T47D (cell line): ENCODE measurements around the gene C1orf141.
A peak's percentile ranks its signal among the peaks of the same experiment; 100 is the strongest.
"Not testable (repeated sequence)": the region's sequence is repeated elsewhere in the genome, so short reads cannot be mapped to it uniquely, and the experiment has no call there.

Experiments
- DNase-seq, 2 experiments: peaks; one replicate each; pipeline versions ENCODE4 v3.0.0 to v3.0.0-alpha.2; 2011 to 2012; ENCODE audit warnings: low read depth in 1 of 2, low spot score in 1 of 2
- JUND ChIP-seq: IDR thresholded peaks from 2 replicates; pipeline ENCODE4 v1.6.1; 2012; ENCODE audit warnings: low read depth
- in situ Hi-C: cut with HindIII; loops from 2 replicates; pipeline ENCODE4 v1.10.0; 2016; ENCODE audit warnings: low sequenced_read_pairs, low pct_unique_long_range_greater_than_20kb

Gene C1orf141

DNA sequence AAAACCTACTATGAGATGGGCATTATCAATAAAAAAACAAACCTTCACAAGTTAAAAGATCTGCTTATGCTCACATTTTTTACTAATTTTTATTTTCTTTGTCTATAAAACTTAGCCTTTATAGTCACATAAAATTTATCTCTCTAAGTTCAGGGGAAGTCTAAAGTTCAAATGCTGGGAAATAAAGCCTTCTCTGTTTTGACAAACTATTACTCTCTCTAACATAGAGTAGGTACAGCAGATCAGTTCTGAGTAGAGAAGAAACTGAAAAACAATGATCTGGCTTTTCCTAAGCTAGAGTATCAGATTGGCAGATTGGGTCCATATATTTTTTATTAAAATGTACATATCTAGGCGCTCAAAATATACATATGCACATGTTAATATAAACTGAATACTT, 31.2 kb downstream of the C1orf141 start:
- TF ChIP-seq JUND = no peak
- in situ Hi-C loops = no loop called here
- DNase-seq = no peak

DNA sequence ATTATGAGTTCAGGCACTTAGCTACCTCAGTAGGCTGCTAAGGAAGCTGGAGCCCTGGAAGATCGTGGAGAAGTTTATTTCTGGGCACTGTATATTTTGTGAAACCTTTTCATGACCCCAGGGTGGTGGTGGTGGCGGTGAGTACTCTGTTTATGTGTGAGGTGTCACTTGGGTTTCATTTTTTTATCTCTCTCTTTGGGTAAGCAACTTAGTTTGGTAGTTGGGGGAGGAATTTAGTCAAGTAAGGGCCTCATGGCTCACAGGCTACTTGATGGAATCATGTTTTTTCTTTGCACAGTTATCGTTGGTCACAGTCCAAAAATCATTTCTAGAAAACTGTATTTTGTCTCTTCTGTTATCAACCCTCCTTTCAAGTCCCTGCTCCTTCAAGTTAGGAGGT, 33.9 kb downstream of the C1orf141 start:
- no peak for TF ChIP-seq JUND
- in situ Hi-C loops = no loop called here
- DNase-seq = no peak

DNA sequence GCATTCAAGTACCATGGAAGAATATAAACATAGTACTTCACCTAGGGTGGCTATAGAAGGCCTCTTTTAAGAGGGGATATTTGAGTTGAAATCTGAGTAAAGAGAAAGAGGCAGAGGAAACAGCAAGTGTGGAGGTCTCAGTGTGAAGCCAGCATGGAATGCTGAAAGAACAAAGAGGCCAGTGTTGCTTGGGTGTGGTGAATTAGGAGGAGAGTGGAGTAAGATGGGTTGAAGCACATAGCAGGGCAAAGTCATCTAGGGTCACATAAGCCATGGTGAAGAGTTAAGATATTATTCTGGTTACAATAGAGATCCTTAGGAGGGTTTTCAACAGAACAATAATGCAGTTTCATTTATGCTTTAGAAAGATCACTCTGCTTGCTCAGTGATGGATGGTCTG, 37.5 kb downstream of the C1orf141 start:
- in situ Hi-C loops = no loop called here
- no peak for DNase-seq
- no peak for TF ChIP-seq JUND

DNA sequence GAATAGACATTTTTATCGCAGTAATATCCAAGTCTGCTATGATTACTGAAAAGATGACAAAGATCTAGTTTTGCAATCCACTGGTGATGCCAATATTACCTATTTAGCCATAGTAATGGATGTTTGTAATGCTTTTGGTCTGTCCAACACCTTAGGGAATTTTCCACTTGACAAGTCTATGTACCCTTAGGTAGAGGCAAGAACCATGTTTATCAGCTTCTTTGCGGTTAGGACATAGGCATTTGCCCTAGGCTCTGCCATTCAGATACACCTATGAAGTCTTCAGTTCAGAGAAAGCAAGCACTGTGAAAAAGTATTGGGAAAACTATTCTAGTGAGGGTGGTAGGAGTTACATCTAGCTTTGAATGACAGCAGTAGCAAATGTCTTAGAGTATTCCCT, 40.6 kb downstream of the C1orf141 start:
- peak in 1 of 2 experiments; percentile 4 for DNase-seq
- TF ChIP-seq JUND = no peak
- in situ Hi-C loops = no loop called here

DNA sequence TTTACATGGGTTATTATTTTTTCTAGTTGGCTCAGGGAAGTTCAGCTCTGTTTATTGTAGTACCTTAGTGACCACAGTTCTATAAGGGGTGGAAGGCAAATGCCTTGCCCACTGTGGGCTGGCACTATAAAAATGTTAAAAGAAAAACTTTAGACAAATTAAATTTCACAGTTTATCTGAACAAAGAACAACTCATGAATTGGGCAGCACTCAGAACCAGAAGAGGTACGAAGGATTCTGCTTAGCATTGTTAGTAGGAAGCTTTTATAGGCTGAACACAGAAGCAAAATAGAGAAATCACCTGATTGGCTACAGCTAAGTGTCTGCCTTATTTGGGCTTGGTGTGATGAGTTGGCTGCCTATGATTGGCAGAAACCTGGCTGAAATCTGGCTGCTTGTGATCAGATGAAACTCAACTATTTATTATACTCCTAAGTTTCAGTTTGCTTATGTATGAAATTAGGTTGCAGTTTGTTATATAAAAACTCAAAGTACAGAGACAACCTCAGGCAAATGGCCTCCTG, 45.0 kb downstream of the C1orf141 start:
- in situ Hi-C loops = no loop called here

DNA sequence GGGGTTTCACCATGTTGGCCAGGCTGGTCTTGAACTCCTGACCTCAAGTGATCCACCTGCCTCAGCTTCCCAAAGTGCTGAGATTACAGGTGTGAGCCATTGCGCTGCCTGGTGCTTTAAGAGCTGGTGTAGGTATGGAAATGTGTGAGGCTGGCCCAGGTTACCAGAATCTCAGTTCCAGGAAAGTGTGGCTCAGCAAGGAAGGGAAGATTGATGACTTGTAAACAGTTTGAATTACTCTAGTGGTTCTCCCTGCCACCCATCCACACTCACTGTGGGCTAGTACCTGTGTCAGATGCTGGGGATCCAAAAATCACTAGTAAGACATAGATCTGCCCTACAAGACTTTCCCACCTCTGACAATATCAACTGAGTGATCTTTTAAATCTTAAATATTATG, 46.3 kb downstream of the C1orf141 start:
- in situ Hi-C loops = no loop called here
- no peak for DNase-seq
- no peak for TF ChIP-seq JUND

More for the DNA sequence above, 45.0 kb downstream of the C1orf141 start:
- no peak for TF ChIP-seq JUND
- no peak for DNase-seq

DNA sequence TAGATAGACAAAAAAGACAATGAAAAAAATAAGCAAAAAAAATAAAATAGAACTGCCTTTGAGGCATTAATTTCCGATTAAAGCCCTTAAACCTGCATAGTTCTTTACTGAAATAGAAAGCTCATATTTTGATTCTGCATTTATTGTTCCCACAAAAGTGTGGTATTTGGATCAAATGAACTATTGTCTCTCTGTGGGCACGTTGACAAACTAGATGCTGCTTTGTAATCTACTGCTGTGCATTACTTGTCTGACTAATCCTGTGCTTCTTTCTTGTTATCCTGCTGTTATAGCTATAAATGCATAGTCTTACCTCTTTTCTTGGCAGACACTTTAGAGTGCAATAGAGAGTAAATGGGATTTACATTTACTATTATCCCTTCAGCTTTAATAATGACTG, 49.4 kb downstream of the C1orf141 start:
- no peak for TF ChIP-seq JUND
- in situ Hi-C loops = no loop called here

DNA sequence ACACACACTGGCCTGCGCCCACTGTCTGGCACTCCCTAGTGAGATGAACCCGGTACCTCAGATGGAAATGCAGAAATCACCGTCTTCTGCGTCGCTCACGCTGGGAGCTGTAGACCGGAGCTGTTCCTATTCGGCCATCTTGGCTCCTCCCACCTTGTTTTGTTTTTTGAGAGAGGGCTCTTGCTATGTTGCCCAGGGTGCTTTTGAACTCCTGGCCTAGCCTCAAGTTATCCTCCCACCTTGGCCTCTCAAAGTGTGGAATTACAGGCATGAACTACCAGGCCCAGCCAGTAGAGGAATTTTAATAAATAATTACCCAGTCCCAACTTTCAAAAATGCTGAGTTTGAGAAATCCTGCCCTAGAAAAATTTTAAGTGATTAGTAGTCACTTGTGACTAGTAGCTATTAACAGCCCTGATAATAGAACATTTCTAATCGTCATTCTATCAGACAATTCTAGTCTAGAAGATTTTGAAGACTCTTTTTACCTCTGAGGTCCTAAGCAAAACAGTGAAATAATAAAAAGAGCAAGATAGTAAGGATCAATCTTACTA, 49.9 kb downstream of the C1orf141 start:
- no peak for TF ChIP-seq JUND
- in situ Hi-C loops = no loop called here
- no peak for DNase-seq

More for the DNA sequence above, 49.4 kb downstream of the C1orf141 start:
- no peak for DNase-seq

DNA sequence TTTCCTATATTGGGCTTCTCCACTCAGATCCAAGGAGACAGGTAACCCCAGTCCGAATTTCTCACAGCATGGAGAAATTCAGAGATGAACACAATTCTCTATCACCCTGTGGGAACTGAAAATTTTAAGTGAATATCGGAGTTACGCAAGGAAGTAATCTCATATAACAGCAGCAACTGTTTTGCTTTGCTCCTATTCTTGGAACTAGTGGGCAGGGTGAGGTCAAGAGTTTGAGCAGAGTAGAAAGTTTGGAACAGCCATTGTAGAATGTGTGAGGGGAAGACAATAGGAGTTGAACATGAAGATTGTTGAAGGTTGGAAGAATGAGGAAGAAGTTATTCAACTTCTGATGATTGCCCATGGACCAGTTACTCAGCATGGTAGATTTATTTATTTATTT, 56.5 kb downstream of the C1orf141 start:
- in situ Hi-C loops = no loop called here
- TF ChIP-seq JUND = no peak
- DNase-seq = no peak

DNA sequence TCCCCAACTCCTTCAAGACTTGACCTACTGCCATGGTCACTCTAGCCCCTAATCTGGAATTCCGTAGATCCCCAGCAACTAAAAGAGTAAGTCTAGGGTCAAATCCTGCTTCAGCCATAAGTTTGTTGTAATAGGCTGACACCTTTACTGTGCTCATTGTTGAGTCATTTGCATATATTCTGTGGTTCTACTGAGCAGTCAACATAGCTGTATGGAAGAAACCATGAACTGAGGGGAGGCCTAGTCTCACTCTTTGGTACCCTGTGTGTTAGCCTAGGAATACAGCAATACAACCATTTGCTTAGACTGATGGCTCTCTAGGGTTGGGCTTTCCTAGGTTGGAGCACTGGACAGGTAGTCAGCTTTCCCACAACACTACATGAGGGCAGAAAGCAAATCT, 57.2 kb downstream of the C1orf141 start:
- no peak for TF ChIP-seq JUND
- in situ Hi-C loops = no loop called here

DNA sequence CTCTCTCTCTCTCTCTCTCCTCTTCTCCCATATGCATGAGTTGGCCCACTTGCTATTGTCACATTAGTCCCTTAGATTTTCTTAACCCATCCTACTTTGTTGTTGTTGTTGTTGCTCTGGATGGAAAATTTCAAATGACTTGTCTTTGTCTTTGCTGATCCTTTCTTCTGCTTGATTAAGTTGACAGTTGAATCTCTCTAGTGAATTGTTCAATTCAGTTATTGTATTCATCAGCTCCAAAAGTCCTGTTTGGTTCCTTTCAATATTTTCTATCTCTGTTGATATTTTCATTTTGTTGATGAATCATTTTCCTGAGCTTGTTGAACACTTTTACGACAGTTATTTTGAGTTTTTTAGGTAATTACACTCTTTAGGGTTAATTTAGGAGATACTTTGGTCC, 62.0 kb downstream of the C1orf141 start:
- in situ Hi-C loops = no loop called here
- no peak for TF ChIP-seq JUND
- DNase-seq = no peak

More for the DNA sequence above, 57.2 kb downstream of the C1orf141 start:
- DNase-seq = no peak

DNA sequence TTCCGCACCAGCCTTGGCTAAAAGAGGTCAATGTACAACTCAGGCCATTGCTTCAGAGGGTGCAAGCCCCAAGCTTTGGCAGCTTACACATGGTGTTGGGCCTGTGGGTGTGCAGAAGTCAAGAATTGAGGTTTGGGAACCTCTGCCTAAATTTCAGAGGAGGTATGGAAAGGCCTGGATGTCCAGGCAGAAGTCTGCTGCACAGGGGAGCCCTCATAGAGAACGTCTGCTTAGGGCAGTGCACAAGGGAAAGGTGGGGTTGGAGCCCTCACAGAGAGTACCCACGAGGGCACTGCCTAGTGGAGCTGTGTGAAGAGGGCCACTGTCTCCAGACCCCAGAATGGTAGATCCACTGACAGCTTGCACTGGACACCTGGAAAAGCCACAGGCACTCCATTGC, 67.1 kb downstream of the C1orf141 start:
- in situ Hi-C loops = not testable (repeated sequence)

DNA sequence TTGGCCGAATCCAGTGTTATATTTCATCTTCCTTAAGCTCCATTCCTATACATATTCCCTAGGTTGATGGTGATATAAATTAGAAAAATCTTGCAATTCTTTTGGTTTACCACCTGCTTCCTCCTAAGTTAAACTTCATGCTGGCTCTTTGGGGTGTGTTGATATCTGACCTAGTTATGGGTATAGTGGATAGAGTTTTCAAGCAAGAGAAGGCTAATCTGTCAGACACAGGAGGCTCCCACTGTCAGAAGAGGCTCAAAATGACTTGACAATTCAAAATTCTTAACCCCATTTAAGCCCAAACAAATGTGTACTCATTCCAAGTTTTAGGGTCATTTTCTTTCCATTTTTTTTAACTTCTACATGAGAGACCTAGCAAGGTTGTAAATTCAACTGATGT, 72.4 kb downstream of the C1orf141 start:
- no peak for DNase-seq
- in situ Hi-C loops = no loop called here

More for the DNA sequence above, 67.1 kb downstream of the C1orf141 start:
- DNase-seq = not testable (repeated sequence)

DNA sequence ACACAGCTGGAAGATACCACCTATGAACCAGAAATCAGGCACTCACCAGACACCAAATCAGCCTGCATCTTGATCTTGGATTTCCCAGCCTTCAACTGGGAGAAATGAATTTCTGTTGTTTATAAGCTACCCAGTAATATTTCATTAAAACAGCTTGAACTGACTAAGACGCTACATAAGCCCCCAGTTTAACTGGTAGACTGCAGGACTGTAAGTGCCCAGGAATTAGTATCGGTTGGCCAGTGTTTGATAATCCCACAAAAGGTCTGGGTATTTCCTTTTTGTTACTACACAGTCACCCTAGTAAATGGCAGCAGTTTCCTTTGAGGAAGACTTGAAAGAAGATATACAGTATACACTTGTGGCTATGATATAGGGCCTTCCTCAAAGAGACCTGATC, 73.5 kb downstream of the C1orf141 start:
- DNase-seq = no peak
- in situ Hi-C loops = no loop called here
- no peak for TF ChIP-seq JUND

More for the DNA sequence above, 72.4 kb downstream of the C1orf141 start:
- no peak for TF ChIP-seq JUND
